Measurements from ENCODE around the gene PAQR3. TPM values are rescaled to one million over a fixed set of nuclear protein-coding genes. Genes with fewer than 3 reads are reported as not detected.

Gene PAQR3
- total and polyA plus RNA-seq, 2 of the 4 experiments (the other 2 are of a cell fraction): 11.5 to 11.8 TPM

DNA sequence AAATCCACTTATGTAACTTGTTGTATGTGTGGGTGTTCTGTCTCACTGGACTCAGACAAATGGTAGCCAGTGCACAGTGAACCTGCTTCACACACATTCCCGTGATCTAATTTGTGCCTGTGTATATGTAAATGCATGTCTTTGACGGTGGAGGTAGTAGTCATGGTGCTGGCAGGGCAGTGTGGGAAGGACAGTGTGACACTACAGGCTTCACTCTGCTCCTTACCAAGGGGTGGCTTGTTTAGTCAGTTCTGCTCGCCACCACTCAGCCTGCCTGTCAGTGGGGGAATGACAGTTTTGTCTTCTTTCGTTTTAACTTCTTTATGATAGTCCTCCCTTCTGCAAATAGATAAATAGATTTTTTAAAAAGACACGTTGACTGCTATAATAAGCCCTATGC is 17.7 kb upstream of the PAQR3 start:
- WGBS, 2 experiments (ENCODE audit: extremely low coverage in 2 of 2, insufficient read length in 1 of 2): no CpG with 5 or more reads among the region's 5 CpGs
- no peaks in the 10 kb centered on the region for H3K79me1 ChIP-seq (ENCODE audit: low read depth in 1 of 2, low read length in 2 of 2)
- no peaks in the 10 kb centered on the region; the same call in 1 of the 2 replicates for H3K9me1 ChIP-seq (ENCODE audit: insufficient read depth, low read length)
- POLR2A ChIA-PET (ENCODE audit: unreplicated experiment): interaction anchor here (0.6 kb wide), 1 partner anchor 936 kb away, joined by 11 read pairs; no protein-coding TSS in a partner anchor
- no peak overlapping the region for H2AFZ ChIP-seq (replicated peaks; ENCODE audit: low read length, poor library complexity)
- in situ Hi-C loops (cut with MboI; ENCODE audit: low sequenced_read_pairs): no loop called here
- no peaks in the 10 kb centered on the region for H3K36me3 ChIP-seq (ENCODE audit: control insufficient read depth, insufficient read depth, low read length)
- H3K4me2 ChIP-seq (ENCODE audit: low read depth, low read length): no peak overlapping the region
- H2AK5ac ChIP-seq (ENCODE audit: low read depth, low read length): no peak overlapping the region
- intact Hi-C loops (cut with micrococcal nuclease): loop anchor here (10.0 kb wide), 1 partner anchor 958 kb away; no protein-coding TSS in a partner anchor
- H2BK15ac ChIP-seq (ENCODE audit: low read depth, low read length): no peak overlapping the region
- dilution Hi-C loops (cut with HindIII; ENCODE audit: low sequenced_read_pairs, unreplicated experiment): no loop called here
- no peak overlapping the region for H2AK9ac ChIP-seq (replicated peaks; ENCODE audit: low read depth, low read length, poor library complexity)
- no peak overlapping the region for H3K18ac ChIP-seq (ENCODE audit: low read depth, low read length)
- H3K4ac ChIP-seq (ENCODE audit: low read depth, low read length): no peak overlapping the region
- no peak overlapping the region for H3K27ac ChIP-seq (ENCODE audit: insufficient read depth, low read length)
- CTCF ChIA-PET: interaction anchor here (0.6 kb wide), 1 partner anchor 78 kb away, joined by 4 read pairs; no protein-coding TSS in a partner anchor
- H3K23ac ChIP-seq (ENCODE audit: low read depth, low read length): no peak overlapping the region
- peaks cover 3% of the 10 kb centered on the region for H3K27me3 ChIP-seq (ENCODE audit: control insufficient read depth, insufficient read depth, low read length)
- H2BK20ac ChIP-seq (ENCODE audit: low read depth, low read length): no peak overlapping the region
- H4K5ac ChIP-seq (ENCODE audit: low read depth, low read length): no peak overlapping the region
- ATAC-seq (ENCODE audit: low read depth) (no peak), DNase-seq (no peak)
- TF ChIP-seq MAFK (IDR thresholded peaks at IDR 0.05; ENCODE audit: low read depth, low read length) (no peak), CEBPB (IDR thresholded peaks at IDR 0.05; ENCODE audit: low read depth, low read length) (no peak), MXI1 (IDR thresholded peaks at IDR 0.05; ENCODE audit: borderline replicate concordance, low read depth, low read length) (no peak), NFE2L2 (IDR thresholded peaks at IDR 0.05; ENCODE audit: low read depth, low read length) (no peak), RFX5 (IDR thresholded peaks at IDR 0.05; ENCODE audit: low read depth, low read length) (no peak), BHLHE40 (IDR thresholded peaks at IDR 0.05; ENCODE audit: low read depth, low read length) (no peak), FOS (IDR thresholded peaks at IDR 0.05; ENCODE audit: low read depth, low read length) (no peak), RCOR1 (IDR thresholded peaks at IDR 0.05; ENCODE audit: insufficient replicate concordance, low read length) (no peak), RAD21 (IDR thresholded peaks at IDR 0.05; ENCODE audit: low read length) (no peak), CHD1 (IDR thresholded peaks at IDR 0.05; ENCODE audit: low read depth, low read length) (no peak), MAZ (IDR thresholded peaks at IDR 0.05; ENCODE audit: borderline replicate concordance, low read depth, low read length) (no peak), SMC3 (IDR thresholded peaks at IDR 0.05; ENCODE audit: low read depth, low read length) (no peak), POLR2A (IDR thresholded peaks at IDR 0.05; ENCODE audit: low read depth, low read length) (no peak)
- TF ChIP-seq, protein P1, sequence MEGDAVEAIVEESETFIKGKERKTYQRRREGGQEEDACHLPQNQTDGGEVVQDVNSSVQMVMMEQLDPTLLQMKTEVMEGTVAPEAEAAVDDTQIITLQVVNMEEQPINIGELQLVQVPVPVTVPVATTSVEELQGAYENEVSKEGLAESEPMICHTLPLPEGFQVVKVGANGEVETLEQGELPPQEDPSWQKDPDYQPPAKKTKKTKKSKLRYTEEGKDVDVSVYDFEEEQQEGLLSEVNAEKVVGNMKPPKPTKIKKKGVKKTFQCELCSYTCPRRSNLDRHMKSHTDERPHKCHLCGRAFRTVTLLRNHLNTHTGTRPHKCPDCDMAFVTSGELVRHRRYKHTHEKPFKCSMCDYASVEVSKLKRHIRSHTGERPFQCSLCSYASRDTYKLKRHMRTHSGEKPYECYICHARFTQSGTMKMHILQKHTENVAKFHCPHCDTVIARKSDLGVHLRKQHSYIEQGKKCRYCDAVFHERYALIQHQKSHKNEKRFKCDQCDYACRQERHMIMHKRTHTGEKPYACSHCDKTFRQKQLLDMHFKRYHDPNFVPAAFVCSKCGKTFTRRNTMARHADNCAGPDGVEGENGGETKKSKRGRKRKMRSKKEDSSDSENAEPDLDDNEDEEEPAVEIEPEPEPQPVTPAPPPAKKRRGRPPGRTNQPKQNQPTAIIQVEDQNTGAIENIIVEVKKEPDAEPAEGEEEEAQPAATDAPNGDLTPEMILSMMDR (conservative IDR thresholded peaks at IDR 0.05; ENCODE audit: low read depth, low read length): no peak
- TF ChIP-seq, protein P2, sequence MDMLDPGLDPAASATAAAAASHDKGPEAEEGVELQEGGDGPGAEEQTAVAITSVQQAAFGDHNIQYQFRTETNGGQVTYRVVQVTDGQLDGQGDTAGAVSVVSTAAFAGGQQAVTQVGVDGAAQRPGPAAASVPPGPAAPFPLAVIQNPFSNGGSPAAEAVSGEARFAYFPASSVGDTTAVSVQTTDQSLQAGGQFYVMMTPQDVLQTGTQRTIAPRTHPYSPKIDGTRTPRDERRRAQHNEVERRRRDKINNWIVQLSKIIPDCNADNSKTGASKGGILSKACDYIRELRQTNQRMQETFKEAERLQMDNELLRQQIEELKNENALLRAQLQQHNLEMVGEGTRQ (IDR thresholded peaks at IDR 0.05; ENCODE audit: low read depth, low read length): no peak
- TF ChIP-seq, protein P3, sequence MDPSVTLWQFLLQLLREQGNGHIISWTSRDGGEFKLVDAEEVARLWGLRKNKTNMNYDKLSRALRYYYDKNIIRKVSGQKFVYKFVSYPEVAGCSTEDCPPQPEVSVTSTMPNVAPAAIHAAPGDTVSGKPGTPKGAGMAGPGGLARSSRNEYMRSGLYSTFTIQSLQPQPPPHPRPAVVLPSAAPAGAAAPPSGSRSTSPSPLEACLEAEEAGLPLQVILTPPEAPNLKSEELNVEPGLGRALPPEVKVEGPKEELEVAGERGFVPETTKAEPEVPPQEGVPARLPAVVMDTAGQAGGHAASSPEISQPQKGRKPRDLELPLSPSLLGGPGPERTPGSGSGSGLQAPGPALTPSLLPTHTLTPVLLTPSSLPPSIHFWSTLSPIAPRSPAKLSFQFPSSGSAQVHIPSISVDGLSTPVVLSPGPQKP (IDR thresholded peaks at IDR 0.05; ENCODE audit: borderline replicate concordance, low read depth, low read length): no peak
- no peak overlapping the region for H2BK5ac ChIP-seq (ENCODE audit: low read depth, low read length, poor library complexity, severe bottlenecking)
- no peak overlapping the region for H3K14ac ChIP-seq (replicated peaks; ENCODE audit: low read depth, low read length)
- H4K8ac ChIP-seq (ENCODE audit: low read depth in 2 of 2, low read length in 2 of 2): no peak overlapping the region
- no peak overlapping the region for H3K4me3 ChIP-seq (ENCODE audit: insufficient read depth, low read depth, low read length)
- H4K20me1 ChIP-seq (ENCODE audit: insufficient read depth, low read length): no peaks in the 10 kb centered on the region
- no peaks in the 10 kb centered on the region for H3K4me1 ChIP-seq (ENCODE audit: control insufficient read depth, insufficient read depth, low read length)
- no peak overlapping the region for H4K91ac ChIP-seq (ENCODE audit: insufficient read depth, low read depth, low read length)
- H3K9me3 ChIP-seq (ENCODE audit: control insufficient read depth, insufficient read depth, low read length): no peaks in the 10 kb centered on the region
- no peak overlapping the region for H2BK120ac ChIP-seq (ENCODE audit: low read depth, low read length)
- no peak overlapping the region for H3K56ac ChIP-seq (ENCODE audit: extremely low read depth, insufficient read depth, low read length)
- H3K9ac ChIP-seq (ENCODE audit: low read depth, low read length): no peak overlapping the region
- BruUV-seq (replicated peaks): no TSS peak

All from IMR-90 (cell line).